Panc1 (cell line): ENCODE data around the gene CDRT4. TPM values are rescaled to one million over a fixed set of nuclear protein-coding genes. Genes with fewer than 3 reads are reported as not detected.

Experiments
- ATAC-seq: fragments of 200-7000 bp; cut with Tn5 transposase; 2 replicates; pipeline ENCODE4 v1.9.1; 2020; ENCODE audit warnings: mild to moderate bottlenecking, moderate library complexity
- BruUV-seq: library from RNA; stranded (reverse); fragments of 400-500 nt; replicated peaks from 2 replicates; lab custom pipeline; 2021; lab: Mats Ljungman, UMichigan
- CTCF ChIA-PET: fragments of 300-600 bp; sonication (Branson Sonifier 250); formaldehyde crosslinking; loops from one replicate; lab custom pipeline; 2022; ENCODE audit warnings: antibody characterized with exemption; lab: Charles Lee
- POLR2A ChIA-PET: fragments of 300-600 bp; sonication (Branson Sonifier 250); formaldehyde crosslinking; loops from one replicate; lab custom pipeline; 2022; ENCODE audit warnings: antibody characterized with exemption; lab: Charles Lee
- DNase-seq: peaks from one replicate; pipeline ENCODE4 v3.0.0-alpha.2; 2010; ENCODE audit warnings: low read depth, low spot score
- H3K27ac ChIP-seq: 2 replicates; pipeline ENCODE4 v1.5.1; 2011; ENCODE audit warnings: mild to moderate bottlenecking, low read length, inconsistent platforms
- H3K27me3 ChIP-seq: fragments of 200-500 bp; sonication (Bioruptor generic); 2 replicates; pipeline ENCODE4 v1.6.0; 2014; ENCODE audit warnings: low read length, inconsistent platforms; ENCODE audit not compliant: control insufficient read depth, insufficient read depth
- H3K36me3 ChIP-seq: fragments of 200-500 bp; sonication (Bioruptor generic); 2 replicates; pipeline ENCODE4 v1.5.1; 2014; ENCODE audit warnings: inconsistent platforms, mild to moderate bottlenecking, low read length, moderate library complexity; ENCODE audit not compliant: control insufficient read depth, insufficient read depth
- H3K4me1 ChIP-seq: 2 replicates; pipeline ENCODE4 v1.5.1; 2011; ENCODE audit warnings: inconsistent platforms, mild to moderate bottlenecking, low read length, moderate library complexity; ENCODE audit not compliant: control insufficient read depth, insufficient read depth
- H3K4me3 ChIP-seq, 2 experiments: 2 replicates each; pipeline ENCODE4 v1.5.1; 2011 to 2012; ENCODE audit warnings: low read depth in 2 of 2, low read length in 2 of 2, mild to moderate bottlenecking in 2 of 2, inconsistent platforms in 1 of 2, moderate library complexity in 1 of 2
- H3K9me3 ChIP-seq: fragments of 200-500 bp; sonication (Bioruptor generic); 2 replicates; pipeline ENCODE4 v1.5.1; 2014; ENCODE audit warnings: low read depth, mild to moderate bottlenecking, inconsistent platforms, low read length, moderate library complexity; ENCODE audit not compliant: control insufficient read depth, insufficient read depth
- CTCF ChIP-seq: fragments of 450-650 bp; IDR thresholded peaks from 2 replicates; pipeline ENCODE4 v1.5.1; 2017; ENCODE audit warnings: mild to moderate bottlenecking
- POLR2AphosphoS5 ChIP-seq: IDR thresholded peaks from 2 replicates; pipeline ENCODE4 v1.6.1; 2012; ENCODE audit warnings: mild to moderate bottlenecking, low read depth, low read length, moderate library complexity
- REST ChIP-seq, 2 experiments: IDR thresholded peaks; 2 replicates each; pipeline ENCODE4 v1.6.1; 2011 to 2012; ENCODE audit warnings: low read depth in 2 of 2, control low read depth in 1 of 2, low read length in 1 of 2, mild to moderate bottlenecking in 1 of 2, moderate library complexity in 1 of 2; ENCODE audit not compliant: insufficient read depth in 1 of 2
- SIN3A ChIP-seq: IDR thresholded peaks from 2 replicates; pipeline ENCODE4 v1.6.1; 2012; ENCODE audit warnings: low read depth, mild to moderate bottlenecking, low read length, moderate library complexity, borderline replicate concordance; ENCODE audit not compliant: insufficient read depth
- TCF7L2 ChIP-seq: IDR thresholded peaks from 2 replicates; pipeline ENCODE4 v1.6.1; 2011; ENCODE audit warnings: mild to moderate bottlenecking, low read depth, low read length, inconsistent platforms
- in situ Hi-C: cut with HindIII; loops from 2 replicates; pipeline ENCODE4 v1.10.0; 2016; ENCODE audit warnings: low sequenced_read_pairs, low pct_unique_long_range_greater_than_20kb
- intact Hi-C: fragments of 100-400 bp; cut with micrococcal nuclease; formaldehyde crosslinking; loops from one replicate; pipeline ENCODE4 v1.10.0; 2022; ENCODE audit not compliant: unreplicated experiment
- total RNA-seq: library from RNA; stranded (reverse); gene quantifications from one replicate; pipeline ENCODE4 v1.2.1, GENCODE V29; 2021; ENCODE audit not compliant: unreplicated experiment

The CDRT4 gene
- total RNA-seq, 1 experiment from 2014 or later = 2.8 TPM

- in situ Hi-C loops (no loop called here), intact Hi-C loops (no loop called here)
- H3K27me3 ChIP-seq = no peaks in the 10 kb centered on the region
- H3K27ac ChIP-seq = no peak overlapping the region
- no peaks in the 10 kb centered on the region for H3K4me1 ChIP-seq
- H3K9me3 ChIP-seq = no peaks in the 10 kb centered on the region
- H3K36me3 ChIP-seq = no peaks in the 10 kb centered on the region
- ATAC-seq (no peak), DNase-seq (no peak)
- no peak for TF ChIP-seq REST (IDR thresholded peaks at IDR 0.05; ENCODE audit: insufficient read depth in 1 of 2, low read depth in 2 of 2, low read length in 1 of 2)
- no peak for TF ChIP-seq POLR2AphosphoS5
- no peak for TF ChIP-seq CTCF
- no peak for TF ChIP-seq SIN3A
- no peak for TF ChIP-seq TCF7L2
- ChIA-PET CTCF (interaction anchor here (0.5 kb wide), 1 partner anchor 484 kb away, joined by 7 read pairs; no protein-coding TSS in a partner anchor), POLR2A (no interaction called here)
- no TSS peak for BruUV-seq
- H3K4me3 ChIP-seq = no peak overlapping the region
Observed at GRCh38 chr17:15514469-15514868, 47.0 kb upstream of the CDRT4 start.

GRCh38 chr17:15513856-15514459, 46.5 kb upstream of the CDRT4 start:
- in situ Hi-C loops (no loop called here), intact Hi-C loops (no loop called here)
- H3K4me1 ChIP-seq = no peaks in the 10 kb centered on the region
- no peak overlapping the region for H3K4me3 ChIP-seq
- TF ChIP-seq POLR2AphosphoS5 (no peak), TCF7L2 (no peak), SIN3A (no peak), CTCF (no peak)
- ChIA-PET POLR2A (no interaction called here), CTCF (interaction anchor here (0.5 kb wide), 1 partner anchor 485 kb away, joined by 7 read pairs; no protein-coding TSS in a partner anchor)
- H3K36me3 ChIP-seq = no peaks in the 10 kb centered on the region
- no peak overlapping the region for H3K27ac ChIP-seq
- H3K9me3 ChIP-seq = no peaks in the 10 kb centered on the region
- no peak for DNase-seq
- no TSS peak for BruUV-seq
- no peak for ATAC-seq
- no peaks in the 10 kb centered on the region for H3K27me3 ChIP-seq
